Upper lobe of left lung (tissue), 4 donors: ENCODE data around the gene SLC2A4RG.

Experiments
- CTCF ChIP-seq, 6 experiments: fragments of 450-650 bp in 4 of 6; fragments of 200-600 bp in 2 of 6; sonication (generic) in 2 of 6; IDR thresholded peaks; one replicate each; pipeline ENCODE4 v1.5.1; 2016 to 2019; ENCODE audit warnings: antibody characterized with exemption in 6 of 6
- EP300 ChIP-seq, 4 donors: sonication (generic); formaldehyde crosslinking; IDR thresholded peaks; one replicate each; pipeline ENCODE4 v1.5.1; 2017; ENCODE audit warnings: antibody characterized with exemption in 4 of 4, control low read depth in 2 of 4
- POLR2A ChIP-seq, 4 donors: fragments of 450-650 bp; IDR thresholded peaks; one replicate each; pipeline ENCODE4 v1.5.1; 2016 to 2017; ENCODE audit warnings: antibody characterized with exemption in 4 of 4, mild to moderate bottlenecking in 2 of 4

- TF ChIP-seq CTCF (IDR thresholded peaks at IDR 0.05) (no peak), EP300 (IDR thresholded peaks at IDR 0.05) (no peak), POLR2A (IDR thresholded peaks at IDR 0.05) (no peak)
Observed at GRCh38 chr20:63778034-63778752, 38.6 kb downstream of the SLC2A4RG start.
